ENCODE results near the gene ACSM6.

Gene ACSM6

GRCh38 chr10:95254629-95255028 is 60.6 kb downstream of the ACSM6 start:
- H3K36me3 ChIP-seq (ENCODE audit: low read depth), result peaks cover 83% of the 10 kb centered on the region

DNA sequence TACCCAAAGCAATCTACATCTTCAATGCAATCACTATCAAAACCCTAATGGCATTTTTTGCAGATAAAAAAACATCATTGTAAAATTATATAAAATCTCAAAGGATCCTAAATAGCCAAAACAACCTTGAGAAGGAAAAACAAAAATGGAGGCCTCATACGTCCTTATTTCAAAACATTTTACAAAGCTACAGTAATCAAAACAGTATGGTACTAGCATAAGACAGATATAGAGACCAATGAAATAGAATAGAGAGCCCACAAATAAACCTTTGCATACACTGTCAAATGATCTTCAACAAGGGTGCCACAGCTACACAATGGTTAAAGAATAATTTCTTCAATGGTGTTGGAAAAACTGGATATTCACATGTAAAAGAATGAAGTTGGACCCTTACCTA is 62.2 kb downstream of the ACSM6 start:
- no peak for DNase-seq (ENCODE audit: low spot score)
- no peak for ATAC-seq (ENCODE audit: low read depth)
- no peak overlapping the region for H3K4me3 ChIP-seq (ENCODE audit: severe bottlenecking)
- TF ChIP-seq CTCF (IDR thresholded peaks at IDR 0.05; ENCODE audit: poor library complexity, severe bottlenecking), result no peak
- H3K4me1 ChIP-seq (ENCODE audit: insufficient read depth, poor library complexity, severe bottlenecking), result peaks cover 23% of the 10 kb centered on the region
- peaks cover 92% of the 10 kb centered on the region for H3K36me3 ChIP-seq (ENCODE audit: low read depth)
- no peaks in the 10 kb centered on the region for H3K9me3 ChIP-seq (ENCODE audit: severe bottlenecking)
- no peak overlapping the region for H3K27ac ChIP-seq (ENCODE audit: poor library complexity, severe bottlenecking)
- no peaks in the 10 kb centered on the region for H3K27me3 ChIP-seq (ENCODE audit: insufficient read depth, poor library complexity, severe bottlenecking)

More at GRCh38 chr10:95254629-95255028, 60.6 kb downstream of the ACSM6 start:
- no peak for TF ChIP-seq CTCF (IDR thresholded peaks at IDR 0.05; ENCODE audit: poor library complexity, severe bottlenecking)
- no peaks in the 10 kb centered on the region for H3K9me3 ChIP-seq (ENCODE audit: severe bottlenecking)
- DNase-seq (ENCODE audit: low spot score), result no peak
- H3K27me3 ChIP-seq (ENCODE audit: insufficient read depth, poor library complexity, severe bottlenecking), result no peaks in the 10 kb centered on the region
- no peak for ATAC-seq (ENCODE audit: low read depth)
- no peak overlapping the region for H3K4me3 ChIP-seq (ENCODE audit: severe bottlenecking)
- H3K27ac ChIP-seq (ENCODE audit: poor library complexity, severe bottlenecking), result peak overlapping the region; percentile 9
- H3K4me1 ChIP-seq (ENCODE audit: insufficient read depth, poor library complexity, severe bottlenecking), result peaks cover 9% of the 10 kb centered on the region

DNA sequence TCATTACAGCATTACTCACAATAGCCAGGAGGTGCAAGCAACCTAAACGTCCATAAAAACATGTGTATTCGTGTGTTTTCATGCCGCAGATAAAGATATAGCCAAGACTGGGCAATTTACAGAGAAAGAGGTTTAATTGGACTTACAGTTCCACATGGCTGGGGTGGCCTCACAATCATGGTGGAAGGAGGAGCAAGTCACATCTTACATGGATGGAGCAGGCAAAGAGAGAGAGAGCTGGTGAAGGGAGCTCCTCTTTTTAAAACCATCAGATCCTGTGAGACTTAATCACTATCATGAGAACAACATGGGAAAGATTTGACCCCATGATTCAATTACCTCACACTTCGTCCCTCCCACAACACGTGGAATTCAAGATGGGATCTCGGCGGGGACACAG is 63.8 kb downstream of the ACSM6 start:
- ATAC-seq (ENCODE audit: low read depth) (no peak), DNase-seq (ENCODE audit: low spot score) (no peak)
- Histone ChIP-seq H3K36me3 (ENCODE audit: low read depth) (peaks cover 95% of the 10 kb centered on the region), H3K4me1 (ENCODE audit: insufficient read depth, poor library complexity, severe bottlenecking) (peaks cover 31% of the 10 kb centered on the region), H3K9me3 (ENCODE audit: severe bottlenecking) (no peaks in the 10 kb centered on the region), H3K27me3 (ENCODE audit: insufficient read depth, poor library complexity, severe bottlenecking) (no peaks in the 10 kb centered on the region), H3K4me3 (ENCODE audit: severe bottlenecking) (no peak overlapping the region), H3K27ac (ENCODE audit: poor library complexity, severe bottlenecking) (no peak overlapping the region)
- TF ChIP-seq CTCF (IDR thresholded peaks at IDR 0.05; ENCODE audit: poor library complexity, severe bottlenecking), result no peak

- peaks cover 98% of the 10 kb centered on the region for H3K36me3 ChIP-seq (ENCODE audit: low read depth)
- peaks cover 39% of the 10 kb centered on the region for H3K4me1 ChIP-seq (ENCODE audit: insufficient read depth, poor library complexity, severe bottlenecking)
- TF ChIP-seq CTCF (IDR thresholded peaks at IDR 0.05; ENCODE audit: poor library complexity, severe bottlenecking), result no peak
- peak overlapping the region; percentile 94 for H3K27ac ChIP-seq (ENCODE audit: poor library complexity, severe bottlenecking)
- H3K27me3 ChIP-seq (ENCODE audit: insufficient read depth, poor library complexity, severe bottlenecking), result no peaks in the 10 kb centered on the region
- H3K9me3 ChIP-seq (ENCODE audit: severe bottlenecking), result no peaks in the 10 kb centered on the region
- no peak for DNase-seq (ENCODE audit: low spot score)
- peak; percentile 76 for ATAC-seq (ENCODE audit: low read depth)
- H3K4me3 ChIP-seq (ENCODE audit: severe bottlenecking), result no peak overlapping the region
These were observed 66.4 kb downstream of the ACSM6 start for GRCh38 chr10:95260397-95260881.

GRCh38 chr10:95260909-95261552 is 67.0 kb downstream of the ACSM6 start:
- H3K9me3 ChIP-seq (ENCODE audit: severe bottlenecking), result no peaks in the 10 kb centered on the region
- ATAC-seq (ENCODE audit: low read depth) (peak; percentile 38), DNase-seq (ENCODE audit: low spot score) (no peak)
- peaks cover 43% of the 10 kb centered on the region for H3K4me1 ChIP-seq (ENCODE audit: insufficient read depth, poor library complexity, severe bottlenecking)
- peaks cover 98% of the 10 kb centered on the region for H3K36me3 ChIP-seq (ENCODE audit: low read depth)
- TF ChIP-seq CTCF (IDR thresholded peaks at IDR 0.05; ENCODE audit: poor library complexity, severe bottlenecking), result no peak
- H3K27ac ChIP-seq (ENCODE audit: poor library complexity, severe bottlenecking), result peak overlapping the region; percentile 94
- no peaks in the 10 kb centered on the region for H3K27me3 ChIP-seq (ENCODE audit: insufficient read depth, poor library complexity, severe bottlenecking)
- H3K4me3 ChIP-seq (ENCODE audit: severe bottlenecking), result no peak overlapping the region
